ENCODE results near the gene RNF19B.

Gene RNF19B

DNA sequence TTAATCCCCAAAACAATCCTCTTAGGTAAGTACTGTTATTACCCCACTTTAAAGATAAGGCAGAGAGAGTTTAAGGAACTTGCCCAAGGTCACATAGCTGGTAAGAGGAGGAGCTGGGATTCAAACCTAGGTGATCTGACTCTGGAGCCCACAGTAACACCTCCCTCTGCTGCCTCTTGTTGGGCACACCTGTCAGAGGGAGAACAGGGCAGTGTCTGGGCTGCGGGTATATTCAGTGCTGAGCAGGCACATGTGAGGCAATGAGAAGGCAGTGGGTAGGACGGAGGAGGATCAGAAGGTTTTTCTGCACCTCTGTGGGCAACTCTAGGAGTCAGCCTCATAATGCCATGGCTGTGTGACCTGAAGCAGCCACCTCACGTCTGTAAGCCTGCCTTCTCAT, 76.5 kb downstream of the RNF19B start:
- no peak for DNase-seq (ENCODE audit: low read depth)

DNA sequence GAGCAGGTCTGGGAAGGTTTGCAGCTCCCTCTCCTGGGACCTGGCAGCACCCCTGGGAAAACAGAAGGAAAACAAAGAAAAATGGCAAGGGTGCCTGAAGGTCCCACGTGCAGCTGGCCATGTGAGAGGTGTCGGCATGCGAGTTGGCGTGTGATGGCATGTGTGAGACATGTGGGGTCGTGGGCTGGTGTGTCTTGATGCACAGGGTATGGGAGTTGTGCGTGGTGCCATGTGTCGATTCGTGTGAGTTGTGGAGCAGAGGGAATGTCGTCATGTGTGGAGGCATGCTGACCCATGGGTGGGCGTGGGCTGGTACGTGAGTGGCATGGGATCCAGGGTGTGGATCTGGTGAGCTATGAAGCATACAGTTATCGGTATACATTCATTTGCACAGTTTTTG, 77.0 kb downstream of the RNF19B start:
- DNase-seq (ENCODE audit: low read depth), result no peak

DNA sequence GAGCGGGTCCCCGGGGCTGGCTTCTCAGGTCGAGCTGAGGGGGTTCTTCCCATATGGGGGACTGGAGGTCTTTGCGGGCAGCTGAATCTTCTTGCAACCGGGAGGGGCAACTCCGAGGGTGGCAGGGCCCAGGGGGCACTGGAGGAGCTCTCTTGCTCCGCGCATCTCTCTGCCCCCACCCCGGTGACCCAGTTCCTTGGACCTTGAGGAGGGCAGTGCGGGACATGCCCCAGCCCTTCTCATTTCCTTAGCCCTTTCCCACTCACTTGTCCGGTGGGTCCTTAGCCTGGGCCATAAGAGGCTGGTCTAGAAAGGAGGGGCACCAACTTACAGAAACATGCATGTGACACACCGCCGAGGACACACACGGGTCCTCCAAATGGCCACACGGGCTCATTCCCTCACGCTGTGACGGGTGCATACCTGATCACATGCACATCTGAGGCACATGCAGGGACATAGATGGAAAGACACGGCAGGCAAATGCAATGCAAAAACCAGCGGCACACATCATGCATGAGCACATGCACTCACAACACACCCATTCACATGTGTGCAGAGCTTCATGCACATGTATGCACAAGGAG, 77.7 kb downstream of the RNF19B start:
- DNase-seq (ENCODE audit: low read depth), result no peak
